HS-5 (cell line): ENCODE results near the gene PCDHA5.
"Not testable (repeated sequence)": the region's sequence is repeated elsewhere in the genome, so short reads cannot be mapped to it uniquely, and the experiment has no call there.

Experiments
- DNase-seq: peaks from one replicate; pipeline ENCODE4 v3.0.0-alpha.2; 2012; ENCODE audit warnings: low read depth

Gene PCDHA5

GRCh38 chr5:140821375-140822280, at the start of gene PCDHA5:
Gene PCDHA5, plus strand, starts transcription at chr5:140821613.
- DNase-seq: no peak

GRCh38 chr5:140780512-140780911, 40.9 kb upstream of the PCDHA5 start:
- DNase-seq: no peak

GRCh38 chr5:140785905-140786686, 35.3 kb upstream of the PCDHA5 start, which contains the start of gene PCDHA1:
Gene PCDHA1, plus strand, starts transcription at chr5:140786140.
- DNase-seq: no peak

DNA sequence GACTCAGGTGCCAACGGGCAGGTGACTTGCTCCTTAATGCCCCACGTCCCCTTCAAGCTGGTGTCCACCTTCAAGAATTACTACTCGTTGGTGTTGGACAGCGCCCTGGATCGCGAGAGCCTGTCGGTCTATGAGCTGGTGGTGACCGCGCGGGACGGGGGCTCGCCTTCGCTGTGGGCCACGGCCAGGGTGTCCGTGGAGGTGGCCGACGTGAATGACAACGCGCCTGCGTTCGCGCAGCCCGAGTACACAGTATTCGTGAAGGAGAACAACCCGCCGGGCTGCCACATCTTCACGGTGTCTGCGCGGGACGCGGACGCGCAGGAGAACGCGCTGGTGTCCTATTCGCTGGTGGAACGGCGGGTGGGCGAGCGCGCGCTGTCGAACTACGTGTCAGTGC, 34.0 kb upstream of the PCDHA5 start:
- not testable (repeated sequence) for DNase-seq

- DNase-seq: not testable (repeated sequence)
These were observed 33.4 kb upstream of the PCDHA5 start for GRCh38 chr5:140787849-140788504.

DNA sequence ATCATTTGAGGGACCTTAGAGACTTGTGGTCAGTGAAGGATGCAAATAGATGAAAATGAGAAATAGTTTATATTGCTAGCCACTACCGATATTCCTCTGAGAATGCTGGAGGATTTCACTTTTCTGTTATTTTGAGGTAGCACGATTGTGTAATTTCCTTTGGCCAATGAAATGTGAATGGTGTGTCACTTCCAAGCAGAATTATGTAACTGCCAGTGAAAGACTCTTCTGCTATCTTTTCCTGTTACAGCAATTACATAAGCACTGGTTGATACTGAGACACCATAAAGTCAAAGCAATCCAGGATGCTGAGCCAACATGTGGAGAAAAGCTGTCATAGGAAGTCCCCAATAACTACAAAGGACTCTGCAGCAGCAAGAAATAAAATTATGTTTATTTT, 30.3 kb upstream of the PCDHA5 start:
- DNase-seq: no peak

- DNase-seq: no peak
These were observed 26.7 kb upstream of the PCDHA5 start, which contains the start of gene PCDHA2 for GRCh38 chr5:140794595-140795258. Gene PCDHA2, plus strand, starts transcription at chr5:140794852.

DNA sequence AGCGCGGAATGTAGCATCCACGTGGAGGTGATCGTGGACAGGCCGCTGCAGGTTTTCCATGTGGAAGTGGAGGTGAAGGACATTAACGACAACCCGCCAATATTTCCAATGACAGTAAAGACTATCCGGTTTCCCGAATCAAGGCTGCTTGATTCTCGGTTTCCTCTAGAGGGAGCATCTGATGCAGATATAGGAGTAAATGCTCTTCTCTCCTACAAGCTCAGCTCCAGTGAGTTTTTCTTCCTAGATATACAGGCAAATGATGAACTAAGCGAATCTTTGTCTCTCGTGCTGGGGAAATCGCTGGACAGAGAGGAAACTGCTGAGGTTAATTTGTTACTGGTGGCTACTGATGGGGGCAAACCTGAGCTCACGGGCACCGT, 26.2 kb upstream of the PCDHA5 start:
- DNase-seq: no peak

DNA sequence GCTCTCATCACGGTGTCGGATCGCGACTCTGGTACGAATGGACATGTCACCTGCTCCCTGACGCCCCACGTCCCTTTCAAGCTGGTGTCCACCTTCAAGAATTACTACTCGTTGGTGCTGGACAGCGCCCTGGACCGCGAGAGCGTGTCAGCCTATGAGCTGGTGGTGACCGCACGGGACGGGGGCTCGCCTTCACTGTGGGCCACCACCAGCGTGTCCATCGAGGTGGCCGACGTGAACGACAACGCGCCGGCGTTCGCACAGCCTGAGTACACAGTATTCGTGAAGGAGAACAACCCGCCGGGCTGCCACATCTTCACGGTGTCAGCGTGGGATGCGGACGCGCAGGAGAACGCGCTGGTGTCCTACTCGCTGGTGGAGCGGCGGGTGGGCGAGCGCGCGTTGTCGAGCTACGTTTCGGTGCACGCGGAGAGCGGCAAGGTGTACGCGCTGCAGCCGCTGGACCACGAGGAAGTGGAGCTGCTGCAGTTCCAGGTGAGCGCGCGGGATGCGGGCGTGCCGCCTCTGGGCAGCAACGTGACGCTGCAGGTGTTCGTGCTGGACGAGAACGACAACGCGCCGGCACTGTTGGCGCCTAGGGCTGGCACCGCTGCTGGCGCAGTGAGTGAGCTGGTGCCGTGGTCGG, 25.2 kb upstream of the PCDHA5 start:
- not testable (repeated sequence) for DNase-seq

GRCh38 chr5:140796718-140797095, 24.7 kb upstream of the PCDHA5 start:
- no peak for DNase-seq

DNA sequence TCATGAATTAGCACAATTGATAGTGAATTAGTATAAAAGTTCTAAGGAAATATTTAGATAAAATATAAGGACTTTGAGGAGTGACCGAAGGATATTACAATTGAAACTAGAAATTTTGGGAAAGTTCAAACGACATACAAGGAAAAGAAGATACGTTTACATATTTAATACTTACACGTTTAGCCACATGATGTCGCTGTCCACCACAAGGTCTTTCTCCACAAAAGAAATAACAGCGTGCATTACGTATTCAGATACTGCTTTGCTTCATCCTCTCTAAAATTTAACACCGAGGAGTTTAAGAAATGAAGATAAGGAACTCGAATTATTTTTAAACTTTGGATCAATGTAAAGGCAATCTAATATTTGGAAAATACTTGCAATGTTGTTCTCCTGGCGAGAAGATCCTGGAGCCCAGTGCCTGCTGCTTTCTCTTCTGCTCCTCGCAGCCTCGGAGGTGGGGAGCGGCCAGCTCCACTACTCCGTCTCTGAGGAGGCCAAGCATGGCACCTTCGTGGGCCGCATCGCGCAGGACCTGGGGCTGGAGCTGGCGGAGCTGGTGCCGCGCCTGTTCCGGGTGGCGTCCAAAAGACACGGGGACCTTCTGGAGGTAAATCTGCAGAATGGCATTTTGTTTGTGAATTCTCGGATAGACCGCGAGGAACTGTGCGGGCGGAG, 20.5 kb upstream of the PCDHA5 start, which contains the start of gene PCDHA3:
Gene PCDHA3, plus strand, starts transcription at position 242 of the 678 bp plus-strand sequence.
- DNase-seq: no peak

GRCh38 chr5:140801494-140801841, 19.9 kb upstream of the PCDHA5 start:
- no peak for DNase-seq

DNA sequence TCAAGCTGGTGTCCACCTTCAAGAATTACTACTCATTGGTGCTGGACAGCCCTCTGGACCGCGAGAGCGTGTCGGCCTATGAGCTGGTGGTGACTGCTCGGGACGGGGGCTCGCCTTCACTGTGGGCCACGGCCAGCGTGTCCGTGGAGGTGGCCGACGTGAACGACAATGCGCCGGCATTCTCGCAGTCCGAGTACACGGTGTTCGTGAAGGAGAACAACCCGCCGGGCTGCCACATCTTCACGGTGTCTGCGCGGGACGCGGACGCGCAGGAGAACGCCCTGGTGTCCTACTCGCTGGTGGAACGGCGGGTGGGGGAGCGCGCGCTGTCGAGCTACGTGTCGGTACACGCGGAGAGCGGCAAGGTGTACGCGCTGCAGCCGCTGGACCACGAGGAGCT, 19.0 kb upstream of the PCDHA5 start:
- DNase-seq: not testable (repeated sequence)

DNA sequence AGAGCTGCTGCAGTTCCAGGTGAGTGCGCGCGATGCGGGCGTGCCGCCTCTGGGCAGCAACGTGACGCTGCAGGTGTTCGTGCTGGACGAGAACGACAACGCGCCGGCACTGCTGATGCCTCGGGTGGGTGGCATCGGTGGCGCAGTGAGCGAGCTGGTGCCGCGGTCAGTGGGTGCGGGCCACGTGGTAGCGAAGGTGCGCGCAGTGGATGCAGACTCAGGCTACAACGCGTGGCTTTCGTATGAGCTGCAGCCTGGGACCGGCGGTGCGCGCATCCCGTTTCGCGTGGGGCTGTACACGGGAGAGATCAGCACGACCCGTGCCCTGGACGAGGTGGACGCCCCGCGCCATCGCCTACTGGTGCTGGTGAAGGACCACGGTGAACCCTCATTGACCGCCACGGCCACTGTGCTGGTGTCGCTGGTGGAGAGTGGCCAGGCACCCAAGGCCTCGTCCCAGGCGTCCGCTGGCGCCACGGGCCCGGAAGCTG, 18.6 kb upstream of the PCDHA5 start:
- no peak for DNase-seq

GRCh38 chr5:140806834-140807775, 14.3 kb upstream of the PCDHA5 start, which contains the start of gene PCDHA4:
Gene PCDHA4, plus strand, starts transcription at chr5:140807068.
- DNase-seq: no peak

GRCh38 chr5:140808241-140808888, 13.0 kb upstream of the PCDHA5 start:
- not testable (repeated sequence) for DNase-seq

DNA sequence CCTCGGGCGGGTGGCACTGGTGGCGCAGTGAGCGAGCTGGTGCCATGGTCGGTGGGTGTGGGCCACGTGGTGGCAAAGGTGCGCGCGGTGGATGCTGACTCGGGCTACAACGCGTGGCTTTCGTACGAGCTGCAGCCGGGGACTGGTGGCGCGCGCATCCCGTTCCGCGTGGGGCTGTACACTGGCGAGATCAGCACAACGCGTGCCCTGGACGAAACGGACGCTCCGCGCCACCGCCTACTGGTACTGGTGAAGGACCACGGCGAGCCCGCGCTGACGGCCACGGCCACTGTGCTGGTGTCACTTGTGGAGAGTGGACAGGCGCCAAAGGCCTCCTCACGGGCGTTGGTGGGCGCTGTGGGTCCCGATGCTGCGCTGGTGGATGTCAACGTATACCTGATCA, 12.5 kb upstream of the PCDHA5 start:
- DNase-seq: no peak

DNA sequence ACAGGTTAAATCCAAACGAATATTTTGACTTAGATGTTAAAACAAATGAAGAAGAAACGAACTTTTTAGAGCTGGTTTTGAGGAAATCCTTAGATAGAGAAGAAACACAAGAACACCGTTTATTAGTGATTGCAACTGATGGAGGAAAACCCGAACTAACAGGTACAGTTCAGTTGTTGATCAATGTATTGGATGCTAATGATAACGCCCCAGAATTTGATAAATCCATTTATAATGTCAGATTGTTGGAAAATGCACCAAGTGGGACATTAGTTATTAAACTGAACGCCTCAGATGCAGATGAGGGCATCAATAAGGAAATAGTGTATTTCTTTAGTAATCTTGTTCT, 842 bp downstream of the PCDHA5 start:
- no peak for DNase-seq

DNA sequence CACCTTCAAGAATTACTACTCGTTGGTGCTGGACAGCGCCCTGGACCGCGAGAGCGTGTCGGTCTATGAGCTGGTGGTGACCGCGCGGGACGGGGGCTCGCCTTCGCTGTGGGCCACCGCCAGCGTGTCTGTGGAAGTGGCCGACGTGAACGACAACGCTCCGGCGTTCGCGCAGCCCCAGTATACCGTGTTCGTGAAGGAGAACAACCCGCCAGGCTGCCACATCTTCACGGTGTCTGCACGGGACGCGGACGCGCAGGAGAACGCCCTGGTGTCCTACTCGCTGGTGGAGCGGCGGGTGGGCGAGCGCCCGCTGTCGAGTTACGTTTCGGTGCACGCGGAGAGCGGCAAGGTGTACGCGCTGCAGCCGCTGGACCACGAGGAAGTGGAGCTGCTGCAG, 1.6 kb downstream of the PCDHA5 start:
- not testable (repeated sequence) for DNase-seq
